Fibroblast of skin of left biceps (primary cell): ENCODE data around the gene VWA3A.
A peak's percentile ranks its signal among the peaks of the same experiment; 100 is the strongest.
"Not testable (repeated sequence)": the region's sequence is repeated elsewhere in the genome, so short reads cannot be mapped to it uniquely, and the experiment has no call there.

Experiments
- DNase-seq, 2 experiments: peaks; one replicate each; pipeline ENCODE4 v3.0.0-alpha.2; 2013; ENCODE audit warnings: low read depth in 2 of 2

VWA3A gene

DNA sequence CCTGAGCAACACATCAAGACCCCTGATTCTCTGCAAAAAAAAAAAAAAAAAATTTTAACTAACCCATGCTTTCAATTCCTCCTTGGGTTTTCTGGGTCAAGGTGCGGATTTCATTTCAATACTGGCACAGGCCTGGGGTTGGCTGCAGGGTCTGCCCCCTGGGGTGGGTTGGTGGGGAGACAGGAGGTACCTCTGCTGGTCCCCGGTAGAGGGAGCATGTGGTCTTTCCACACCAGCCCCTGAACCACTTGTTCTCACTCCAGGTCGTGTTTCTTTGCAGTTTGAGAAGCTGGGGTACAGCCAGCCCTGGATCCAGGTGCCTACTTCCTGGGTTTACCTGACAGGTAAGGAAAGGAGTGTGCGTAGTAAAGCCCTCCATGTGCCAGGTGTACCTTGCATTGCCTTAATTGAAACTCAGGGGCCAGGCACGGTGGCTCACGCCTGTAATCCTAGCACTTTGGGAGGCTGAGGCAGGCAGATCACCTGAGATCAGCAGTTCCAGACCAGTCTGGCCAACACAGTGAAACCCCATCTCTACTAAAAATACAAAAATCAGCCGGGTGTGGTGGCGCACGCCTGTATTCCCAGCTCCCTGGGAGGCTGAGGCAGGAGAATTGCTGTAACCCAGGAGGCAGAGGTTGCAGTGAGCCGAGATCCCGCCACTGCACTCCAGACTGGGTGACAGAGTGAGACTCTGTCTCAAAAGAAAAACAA, 91.7 kb downstream of the VWA3A start:
- DNase-seq: no peak

- DNase-seq: no peak
Observed at GRCh38 chr16:22184615-22184968, 92.3 kb downstream of the VWA3A start.

DNA sequence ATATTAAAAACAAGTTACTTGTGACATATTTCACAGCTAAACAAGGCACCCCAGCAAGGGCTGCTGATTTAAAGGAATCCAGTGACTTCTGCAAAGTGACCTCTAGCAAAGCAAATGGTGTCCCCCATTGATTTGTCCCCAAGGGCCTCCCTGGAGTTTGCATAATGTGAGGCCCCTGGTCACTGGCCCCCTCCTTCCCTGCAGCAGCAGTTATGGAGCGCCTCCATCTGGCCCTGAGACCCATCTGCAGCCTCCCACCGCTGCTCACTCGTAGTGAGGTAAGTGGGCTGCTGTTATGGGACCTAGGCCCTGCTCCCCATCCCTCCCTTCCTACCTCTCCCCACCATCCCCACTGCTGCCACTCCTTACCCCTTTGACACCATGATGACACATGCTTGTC, 94.2 kb downstream of the VWA3A start:
- DNase-seq: no peak

DNA sequence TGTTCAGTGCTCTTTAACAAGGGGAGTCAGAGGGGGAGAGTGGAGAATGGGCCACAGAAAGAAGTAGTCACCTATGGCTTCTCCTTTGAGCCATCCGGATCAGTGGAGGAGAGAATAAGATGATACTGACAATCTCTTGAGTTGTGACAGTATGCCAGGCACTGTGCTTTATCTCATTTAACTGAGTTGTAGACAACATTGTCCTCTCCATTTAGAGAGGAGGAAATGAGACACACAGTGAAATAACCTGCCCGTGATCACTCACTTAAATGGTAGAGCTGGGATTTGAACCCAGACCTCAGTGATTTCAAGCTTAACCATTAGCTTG, 95.9 kb downstream of the VWA3A start:
- no peak for DNase-seq

DNA sequence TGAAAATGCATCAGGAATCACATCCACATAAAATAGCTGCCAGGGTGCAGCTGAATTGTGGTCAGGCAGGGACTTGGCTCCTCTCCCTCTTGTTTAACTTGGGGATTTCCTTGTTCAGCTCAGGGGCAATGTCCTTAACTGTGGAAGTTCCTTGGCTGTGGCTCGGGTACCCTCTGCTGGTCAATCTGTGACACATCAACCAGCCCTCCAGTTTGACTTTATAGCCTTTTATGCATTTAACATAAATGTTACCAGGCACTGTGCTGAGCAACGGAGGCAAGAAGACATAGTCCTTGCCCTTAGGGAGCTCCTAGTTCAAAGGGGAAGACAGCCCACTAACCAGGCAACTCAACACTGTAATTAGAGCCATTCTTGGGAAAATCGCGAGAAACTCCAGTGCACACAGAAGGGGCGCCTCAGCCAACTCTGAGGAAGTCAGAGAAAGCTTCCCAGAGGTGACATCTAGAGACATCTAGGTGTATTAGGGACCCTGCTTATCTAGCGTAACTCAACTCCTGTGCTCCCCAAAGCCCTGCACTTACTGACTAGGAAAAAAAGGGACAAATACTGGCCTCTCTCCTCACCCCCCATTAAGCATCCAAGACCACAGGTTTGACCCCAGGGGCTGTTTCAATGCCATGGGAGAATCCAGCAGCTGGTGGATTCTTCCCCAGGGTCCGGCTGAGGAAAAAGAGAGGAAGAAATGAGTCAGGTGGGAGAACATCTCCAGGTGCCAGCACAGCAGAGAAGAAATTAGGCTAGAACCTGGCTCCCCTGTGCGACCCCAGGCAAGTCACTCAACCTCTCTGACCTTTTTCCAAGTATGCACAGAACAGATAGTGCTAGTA, 96.5 kb downstream of the VWA3A start:
- DNase-seq: peak; percentile 54 to 64

GRCh38 chr16:22189473-22190080, 97.2 kb downstream of the VWA3A start:
- DNase-seq: no peak

- DNase-seq: no peak
Observed at GRCh38 chr16:22190081-22190775, 97.9 kb downstream of the VWA3A start.

DNA sequence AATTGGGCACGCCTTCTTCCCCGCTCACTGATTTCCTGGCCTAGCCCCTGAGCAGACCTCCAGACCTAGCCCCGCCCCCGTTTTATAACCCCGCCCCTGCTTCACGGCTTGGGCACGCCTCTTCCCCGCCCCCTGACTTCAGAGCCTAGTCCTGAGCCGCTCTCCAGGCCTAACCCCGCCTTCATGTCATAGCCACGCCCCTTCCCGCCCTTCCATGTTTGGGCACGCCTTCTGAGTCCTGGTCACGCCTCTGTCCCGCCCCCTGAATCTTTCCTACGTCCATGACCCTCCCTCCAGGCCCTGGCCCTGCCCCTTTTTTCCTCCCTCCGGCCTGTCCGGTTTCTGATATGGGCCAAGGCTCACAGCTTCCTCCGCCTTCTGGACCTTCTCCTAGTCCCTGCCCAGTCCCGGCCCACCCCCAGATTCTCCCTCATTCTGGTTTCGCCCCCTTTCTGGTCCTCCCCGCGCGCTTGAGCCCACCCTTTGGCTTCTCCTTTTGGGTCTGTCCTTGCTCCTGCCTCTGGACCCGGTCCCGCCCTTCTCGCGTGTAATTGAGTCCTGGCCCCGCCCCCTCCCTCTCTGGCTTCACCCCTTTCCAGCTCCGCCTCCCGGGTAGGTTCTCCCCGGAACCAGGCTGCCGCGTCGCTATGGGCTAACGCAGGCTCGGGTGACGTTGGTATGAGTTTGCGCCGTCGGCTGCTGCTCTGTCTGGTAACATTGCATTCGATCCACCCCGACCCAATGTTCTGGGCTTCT, 98.6 kb downstream of the VWA3A start:
- peak; percentile 99 for DNase-seq

GRCh38 chr16:22191532-22192260, 99.4 kb downstream of the VWA3A start:
- no peak for DNase-seq

DNA sequence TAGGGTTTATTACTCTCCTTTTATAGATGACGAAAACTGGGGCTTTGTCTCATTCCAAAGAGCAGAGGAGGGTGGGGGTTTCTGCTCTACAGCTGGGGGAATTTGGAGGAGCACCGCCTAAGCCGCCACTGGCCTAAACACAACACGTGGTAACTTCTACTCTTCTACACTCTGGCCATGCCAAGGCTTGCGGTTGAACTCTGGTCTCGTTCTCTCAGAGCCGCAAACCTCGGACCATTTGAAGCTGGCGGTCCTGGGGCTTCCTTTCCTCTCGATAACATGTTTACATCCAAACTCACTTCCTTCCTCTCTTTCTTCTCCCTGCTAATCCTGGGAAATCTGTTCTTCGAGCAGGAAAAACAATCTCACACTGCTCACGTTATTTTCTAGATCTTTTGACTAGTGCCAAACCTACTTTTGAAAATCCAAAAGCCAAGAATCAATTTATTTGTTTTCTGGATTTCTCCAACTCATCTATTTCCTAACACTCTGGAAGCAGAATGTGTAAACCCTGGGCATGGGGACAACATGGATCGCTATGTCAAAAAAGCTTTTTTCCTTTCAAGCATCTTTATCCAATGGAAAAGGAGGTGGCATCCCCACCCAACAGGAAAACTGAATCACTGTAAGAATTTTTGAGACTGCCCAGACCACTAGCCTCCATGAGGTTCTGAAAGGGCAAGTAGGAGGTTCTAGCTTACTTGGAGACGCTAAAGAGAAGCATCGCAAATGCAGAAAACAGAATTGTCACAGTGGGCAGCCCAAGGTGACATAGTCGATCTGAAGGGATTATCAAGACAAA, 100.1 kb downstream of the VWA3A start:
- DNase-seq: peak; percentile 58 to 61

DNA sequence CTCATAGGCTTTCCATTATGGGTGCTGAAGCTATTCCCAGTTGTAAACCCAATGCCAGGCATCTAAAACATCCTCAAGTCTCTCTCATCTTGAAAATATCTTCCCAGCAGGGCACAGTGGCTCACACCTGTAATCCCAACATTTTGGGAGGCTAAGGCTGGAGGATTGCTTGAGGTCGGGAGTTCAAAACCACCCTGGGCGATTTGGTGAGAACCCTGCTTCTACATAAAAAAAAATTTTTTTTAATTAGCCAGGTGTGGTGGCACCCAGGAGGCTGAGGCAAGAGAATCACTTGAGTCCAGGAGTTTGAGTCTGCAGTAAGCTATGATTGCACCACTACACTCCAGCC, 100.7 kb downstream of the VWA3A start:
- no peak for DNase-seq

- DNase-seq: no peak
Observed at GRCh38 chr16:22194707-22195444, 102.5 kb downstream of the VWA3A start.

DNA sequence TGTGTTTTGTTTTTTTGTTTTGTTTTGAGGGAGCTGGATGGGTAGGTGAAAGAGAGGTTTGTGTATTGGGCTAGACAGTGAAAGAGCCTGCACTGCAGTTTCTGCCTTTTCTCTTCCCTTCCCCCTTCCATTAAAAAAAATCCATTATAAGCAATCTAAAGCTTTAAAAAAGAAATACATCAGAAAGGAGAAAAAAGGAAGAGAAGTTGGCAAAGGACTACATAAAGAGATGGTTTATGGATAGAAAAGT, 103.0 kb downstream of the VWA3A start:
- DNase-seq: no peak

DNA sequence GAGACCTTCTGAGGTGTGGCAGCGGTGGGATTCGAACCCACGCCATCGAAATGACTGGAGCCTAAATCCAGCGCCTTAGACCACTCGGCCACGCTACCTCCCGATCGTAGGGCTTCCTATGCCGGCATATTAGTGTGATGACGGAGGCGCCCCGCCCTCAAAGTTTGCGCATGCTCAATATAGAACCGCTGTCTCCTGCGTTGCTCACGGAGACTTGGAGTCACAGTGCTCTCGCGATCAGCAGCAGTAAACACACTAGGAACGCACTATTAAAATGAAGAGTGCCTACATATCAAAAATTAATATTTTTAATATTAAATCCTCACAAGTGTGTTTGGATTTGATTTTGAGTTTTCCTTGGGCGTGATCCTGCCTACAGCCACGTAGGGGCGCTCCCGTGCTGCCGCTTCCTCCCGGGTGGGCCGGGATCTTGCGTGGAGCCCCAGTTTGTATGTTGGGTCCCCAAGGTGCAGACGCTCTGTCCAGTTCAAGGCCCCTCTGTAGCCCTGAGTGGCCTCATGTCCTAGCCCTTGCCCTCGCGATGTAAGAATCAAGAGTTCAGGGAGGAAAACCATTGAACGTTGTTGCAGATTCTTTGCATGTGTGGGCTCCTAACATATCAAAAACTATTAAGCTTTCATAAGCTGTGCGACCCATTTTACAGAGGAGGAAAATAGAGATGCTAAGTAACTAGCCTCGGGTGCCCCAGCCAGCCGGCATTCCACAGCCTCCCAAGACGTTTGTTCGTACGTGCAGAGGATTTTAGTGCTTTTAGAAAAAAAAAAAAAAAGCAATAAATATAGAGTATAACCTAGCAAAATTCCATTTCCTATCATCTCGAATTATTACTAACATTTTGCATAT, 103.6 kb downstream of the VWA3A start:
- DNase-seq: peak; percentile 69

- not testable (repeated sequence) for DNase-seq
Observed at GRCh38 chr16:22196559-22197168, 104.3 kb downstream of the VWA3A start.

- DNase-seq: no peak
Observed at GRCh38 chr16:22198547-22199293, 106.4 kb downstream of the VWA3A start.

- no peak for DNase-seq
Observed at GRCh38 chr16:22202261-22202637, 109.9 kb downstream of the VWA3A start.

GRCh38 chr16:22203091-22203490, 110.8 kb downstream of the VWA3A start:
- no peak for DNase-seq
